ENCODE data around the gene LAMB2.

- TF ChIP-seq CTCF (conservative IDR thresholded peaks at IDR 0.05; ENCODE audit: low read depth in 2 of 2) (no peak), EZH2phosphoT487 (IDR thresholded peaks at IDR 0.05; ENCODE audit: unreplicated experiment) (no peak), POLR2AphosphoS5 (IDR thresholded peaks at IDR 0.05; ENCODE audit: low read depth) (no peak), ETS1 (IDR thresholded peaks at IDR 0.05) (no peak), EZH2 (IDR thresholded peaks at IDR 0.05; ENCODE audit: low read depth, unreplicated experiment) (no peak), ZNF331 (CRISPR knock-in tag; IDR thresholded peaks at IDR 0.05; ENCODE audit: low read depth) (no peak), NANOG (IDR thresholded peaks at IDR 0.05; ENCODE audit: borderline replicate concordance) (no peak), REST (IDR thresholded peaks at IDR 0.05; ENCODE audit: unreplicated experiment) (no peak)
These were observed 32.3 kb upstream of the LAMB2 start for GRCh38 chr3:49164983-49165720.
